Measurements from ENCODE around the gene IL5. TPM values are rescaled to one million over a fixed set of nuclear protein-coding genes. Genes with fewer than 3 reads are reported as not detected.

The IL5 gene
- total RNA-seq: not detected in 2 replicates

GRCh38 chr5:132543472-132544201 is at the start of gene IL5:
TSS of gene IL5 (minus strand) at chr5:132543522. CDS start at chr5:132543478, 44 bp downstream.

GRCh38 chr5:132556763-132557477 is 13.6 kb upstream of the IL5 start, which contains the start of gene RAD50:
TSS of gene RAD50 (plus strand) at chr5:132556977. CDS start at chr5:132557325, 348 bp downstream.

Other genes with a start within 250 kb of the IL5 start
- gene SLC22A4, start 249.1 kb downstream of the IL5 start, total RNA-seq: 10.7 and 12.0 TPM in 2 replicates
- 5.0 and 5.5 TPM in 2 replicates for gene SLC22A5, start 173.8 kb downstream of the IL5 start, total RNA-seq
- 59.8 and 63.9 TPM in 2 replicates for gene IRF1, start 52.7 kb downstream of the IL5 start, total RNA-seq
- gene RAD50, start 13.5 kb upstream of the IL5 start, total RNA-seq: 12.7 and 14.4 TPM in 2 replicates
- gene IL13, start 114.7 kb upstream of the IL5 start, total RNA-seq: not detected in 2 replicates
- not detected in 2 replicates for gene IL4, start 130.5 kb upstream of the IL5 start, total RNA-seq
- 5.3 and 6.6 TPM in 2 replicates for gene KIF3A, start 194.0 kb upstream of the IL5 start, total RNA-seq
- 0.25 TPM in 1 of 2 replicates, not detected in the other for gene CCNI2, start 203.9 kb upstream of the IL5 start, total RNA-seq
- 45.8 and 52.3 TPM in 2 replicates for gene SEPTIN8, start 233.7 kb upstream of the IL5 start, total RNA-seq

Measured in mammary microvascular endothelial cell (primary cell).